Activated CD8-positive, alpha-beta memory T cell treated with anti-CD3 and anti-CD28 coated beads, Interleukin-2, amount 10 ng/mL, durations not matched to agents 7 days and 5 days (primary cell): Measurements from ENCODE around the gene OLFML2A. TPM values are rescaled to one million over a fixed set of nuclear protein-coding genes. Genes with fewer than 3 reads are reported as not detected.
"Not testable (repeated sequence)": the region's sequence is repeated elsewhere in the genome, so short reads cannot be mapped to it uniquely, and the experiment has no call there.

Source experiments
- ATAC-seq: fragments of 150-1000 bp; cut with Tn5 transposase; one replicate; pipeline ENCODE4 v1.10.0; 2021; ENCODE audit warnings: moderate library complexity
- CTCF ChIA-PET: fragments of 350-600 bp; sonication (Branson Sonifier 250); formaldehyde crosslinking; loops from one replicate; lab custom pipeline; 2021; ENCODE audit warnings: antibody characterized with exemption; lab: Charles Lee
- DNase-seq: peaks from one replicate; pipeline ENCODE4 v3.0.0-alpha.2; 2020
- H3K27ac Mint-ChIP-seq: one replicate; pipeline ENCODE4 v1.8.0; 2021; ENCODE audit warnings: mild to moderate bottlenecking, mixed read lengths
- H3K27me3 Mint-ChIP-seq: one replicate; pipeline ENCODE4 v1.8.0; 2021; ENCODE audit warnings: mixed read lengths
- H3K36me3 Mint-ChIP-seq: one replicate; pipeline ENCODE4 v1.8.0; 2021; ENCODE audit warnings: mild to moderate bottlenecking, mixed read lengths
- H3K4me1 Mint-ChIP-seq: one replicate; pipeline ENCODE4 v1.8.0; 2021; ENCODE audit warnings: mixed read lengths
- H3K4me3 Mint-ChIP-seq: one replicate; pipeline ENCODE4 v1.8.0; 2021; ENCODE audit warnings: mild to moderate bottlenecking, moderate library complexity, mixed read lengths
- H3K9me3 Mint-ChIP-seq: one replicate; pipeline ENCODE4 v1.8.0; 2022; ENCODE audit warnings: low read depth, mixed read lengths
- total RNA-seq, 2 experiments: library from RNA; stranded (reverse); gene quantifications; one replicate each; pipeline ENCODE4 v1.2.3, GENCODE V29; 2021

OLFML2A gene
- total RNA-seq, 2 experiments from 2014 or later, result not detected

GRCh38 chr9:124771867-124772679 is 4.9 kb upstream of the OLFML2A start:
- DNase-seq, result peak; percentile 55
- CTCF ChIA-PET, result interaction anchor here (0.6 to 13.1 kb wide), 26 partner anchors 9 to 601 kb away, joined by 3 to 380 read pairs (median 4); partner anchors contain the start of genes ARPC5L, HSPA5, RPL35 and SCAI
- Mint-ChIP-seq H3K4me3 (peak overlapping the region; percentile 78), H3K9me3 (no peaks in the 10 kb centered on the region), H3K36me3 (no peaks in the 10 kb centered on the region), H3K27me3 (peaks cover 63% of the 10 kb centered on the region), H3K4me1 (peaks cover 50% of the 10 kb centered on the region), H3K27ac (peak overlapping the region; percentile 82)
- ATAC-seq, result no peak

DNA sequence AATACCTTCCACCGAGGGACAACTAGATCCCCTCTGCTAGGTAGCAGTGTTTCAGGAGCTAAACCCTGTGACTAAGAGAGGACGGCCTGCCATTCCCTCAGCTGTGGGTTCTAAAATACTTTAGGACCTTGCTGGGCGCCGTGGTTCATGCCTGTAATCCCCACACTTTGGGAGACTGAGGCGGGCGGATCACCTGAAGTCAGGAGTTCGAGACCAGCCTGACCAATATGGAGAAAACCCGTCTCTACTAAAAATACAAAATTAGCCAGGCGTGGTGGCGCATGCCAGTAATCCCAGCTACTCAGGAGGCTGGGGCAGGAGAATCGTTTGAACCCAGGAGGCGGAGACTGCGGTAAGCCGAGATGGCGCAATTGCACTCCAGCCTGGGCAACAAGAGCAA is 4.1 kb upstream of the OLFML2A start:
- DNase-seq, H3K9me3 Mint-ChIP-seq, ATAC-seq, H3K36me3 Mint-ChIP-seq, H3K27ac Mint-ChIP-seq: not testable (repeated sequence)
- Mint-ChIP-seq H3K27me3 (peaks cover 61% of the 10 kb centered on the region), H3K4me3 (peak overlapping the region; percentile 78), H3K4me1 (peaks cover 50% of the 10 kb centered on the region)
- CTCF ChIA-PET, result interaction anchor here (0.7 to 13.1 kb wide), 16 partner anchors 10 to 599 kb away, joined by 3 to 380 read pairs (median 6); partner anchors contain the start of genes ARPC5L, RPL35, SCAI and WDR38

DNA sequence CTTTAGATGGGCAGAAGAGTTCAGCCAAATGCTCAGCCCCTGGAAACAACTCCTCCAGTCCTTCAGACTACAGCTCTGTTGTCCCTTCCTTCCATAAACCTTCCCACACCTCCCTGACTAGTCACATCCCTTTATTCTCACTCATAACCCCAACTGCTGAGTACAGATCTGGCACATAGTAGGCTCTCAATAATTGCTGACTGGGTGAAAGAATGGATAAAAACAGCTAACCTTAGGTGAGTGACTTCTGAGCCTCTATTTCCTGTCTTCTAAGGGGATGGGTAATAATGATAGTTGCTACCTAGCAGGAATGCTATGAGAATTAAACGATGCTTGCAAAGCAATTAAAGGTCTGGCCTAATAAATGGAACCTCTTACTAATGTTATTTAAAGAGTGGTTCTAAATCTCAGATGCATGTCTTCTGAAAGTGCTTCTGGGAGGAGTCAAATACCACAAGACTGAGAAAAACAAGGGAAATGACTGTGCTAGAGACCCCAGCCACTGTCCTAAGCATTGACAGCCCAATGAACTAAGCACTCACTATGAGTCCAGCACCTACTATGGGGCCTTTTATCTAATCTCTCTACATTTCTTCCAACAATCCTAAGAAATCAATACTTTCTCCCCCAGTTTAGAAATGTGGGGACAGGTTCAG is 3.3 kb upstream of the OLFML2A start:
- no peaks in the 10 kb centered on the region for H3K9me3 Mint-ChIP-seq
- no peak for ATAC-seq
- no peaks in the 10 kb centered on the region for H3K36me3 Mint-ChIP-seq
- CTCF ChIA-PET, result interaction anchor here (0.7 to 13.1 kb wide), 18 partner anchors 8 to 598 kb away, joined by 3 to 380 read pairs (median 4); partner anchors contain the start of genes ARPC5L, RPL35 and WDR38
- H3K4me3 Mint-ChIP-seq, result no peak overlapping the region
- DNase-seq, result no peak
- no peak overlapping the region for H3K27ac Mint-ChIP-seq
- H3K27me3 Mint-ChIP-seq, result peaks cover 56% of the 10 kb centered on the region
- H3K4me1 Mint-ChIP-seq, result peaks cover 50% of the 10 kb centered on the region

DNA sequence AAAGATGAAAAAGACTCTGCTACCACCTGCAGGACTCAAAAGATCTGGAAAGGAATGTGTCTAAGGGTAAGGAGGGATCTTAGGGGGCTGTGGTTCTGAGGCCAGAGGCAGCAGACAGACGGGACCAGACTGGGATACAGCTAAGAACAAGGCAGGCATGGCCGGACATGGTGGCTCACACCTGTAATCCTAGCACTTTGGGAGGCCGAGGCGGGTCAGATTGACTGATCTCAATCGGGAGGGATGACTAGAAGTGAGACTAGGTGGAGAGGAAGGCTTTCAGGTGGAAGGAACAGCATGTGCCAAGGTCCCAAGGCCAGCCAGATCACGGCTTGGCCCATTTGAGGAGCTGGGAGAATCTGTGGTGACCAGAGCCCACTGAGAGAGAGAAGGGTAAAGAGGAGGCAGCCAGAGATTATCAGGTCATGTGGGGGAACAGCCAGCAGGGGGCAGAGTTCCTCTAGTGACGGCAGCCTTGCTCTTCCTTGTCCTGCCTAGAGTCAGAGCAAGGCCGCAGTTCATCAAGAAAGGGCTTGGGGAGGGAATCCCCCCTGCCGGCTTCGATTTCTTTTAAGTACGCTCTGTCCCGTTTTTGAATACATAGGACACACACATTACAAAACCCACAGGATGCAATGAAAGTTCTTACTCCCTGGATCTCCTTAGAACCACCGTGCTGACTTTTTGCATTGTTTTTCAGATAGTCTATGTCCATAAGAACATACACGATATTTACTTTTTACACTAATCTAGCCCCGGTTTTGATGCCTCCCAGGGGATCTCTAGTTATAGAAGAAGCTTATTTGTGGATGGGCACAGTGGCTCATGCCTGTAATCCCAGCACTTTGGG is 2.6 kb upstream of the OLFML2A start:
- CTCF ChIA-PET, result interaction anchor here (0.9 to 13.1 kb wide), 17 partner anchors 8 to 595 kb away, joined by 3 to 380 read pairs (median 4); partner anchors contain the start of genes ARPC5L, SCAI and WDR38
- no peak overlapping the region for H3K4me3 Mint-ChIP-seq
- H3K9me3 Mint-ChIP-seq, result no peaks in the 10 kb centered on the region
- H3K36me3 Mint-ChIP-seq, result no peaks in the 10 kb centered on the region
- H3K4me1 Mint-ChIP-seq, result peaks cover 46% of the 10 kb centered on the region
- H3K27me3 Mint-ChIP-seq, result peaks cover 52% of the 10 kb centered on the region
- DNase-seq (peak; percentile 87), ATAC-seq (no peak)
- H3K27ac Mint-ChIP-seq, result no peak overlapping the region

DNA sequence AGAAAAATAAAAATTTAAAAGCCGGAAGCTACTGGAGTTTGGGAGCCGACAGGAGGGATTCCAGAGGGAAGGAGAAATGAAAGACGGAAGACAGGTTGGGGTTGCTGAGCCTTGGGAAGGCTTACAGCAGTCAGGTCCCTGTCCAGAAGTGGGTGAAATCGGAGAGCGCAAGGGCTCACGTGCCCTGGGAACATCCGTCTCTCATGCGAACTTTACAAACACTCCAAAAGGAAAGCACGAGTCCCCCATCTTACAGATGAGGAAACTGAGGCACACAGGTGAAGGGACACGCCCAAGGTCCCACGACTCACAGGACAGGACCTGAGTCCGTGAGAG is 347 bp upstream of the OLFML2A start:
- H3K27me3 Mint-ChIP-seq, result peaks cover 40% of the 10 kb centered on the region
- H3K4me1 Mint-ChIP-seq, result peaks cover 34% of the 10 kb centered on the region
- CTCF ChIA-PET, result interaction anchor here (1.1 to 13.1 kb wide), 6 partner anchors 8 to 84 kb away, joined by 4 to 380 read pairs (median 6); partner anchors contain the start of gene WDR38
- ATAC-seq (no peak), DNase-seq (no peak)
- no peaks in the 10 kb centered on the region for H3K9me3 Mint-ChIP-seq
- peak overlapping the region; percentile 63 for H3K4me3 Mint-ChIP-seq
- H3K36me3 Mint-ChIP-seq, result no peaks in the 10 kb centered on the region
- no peak overlapping the region for H3K27ac Mint-ChIP-seq

DNA sequence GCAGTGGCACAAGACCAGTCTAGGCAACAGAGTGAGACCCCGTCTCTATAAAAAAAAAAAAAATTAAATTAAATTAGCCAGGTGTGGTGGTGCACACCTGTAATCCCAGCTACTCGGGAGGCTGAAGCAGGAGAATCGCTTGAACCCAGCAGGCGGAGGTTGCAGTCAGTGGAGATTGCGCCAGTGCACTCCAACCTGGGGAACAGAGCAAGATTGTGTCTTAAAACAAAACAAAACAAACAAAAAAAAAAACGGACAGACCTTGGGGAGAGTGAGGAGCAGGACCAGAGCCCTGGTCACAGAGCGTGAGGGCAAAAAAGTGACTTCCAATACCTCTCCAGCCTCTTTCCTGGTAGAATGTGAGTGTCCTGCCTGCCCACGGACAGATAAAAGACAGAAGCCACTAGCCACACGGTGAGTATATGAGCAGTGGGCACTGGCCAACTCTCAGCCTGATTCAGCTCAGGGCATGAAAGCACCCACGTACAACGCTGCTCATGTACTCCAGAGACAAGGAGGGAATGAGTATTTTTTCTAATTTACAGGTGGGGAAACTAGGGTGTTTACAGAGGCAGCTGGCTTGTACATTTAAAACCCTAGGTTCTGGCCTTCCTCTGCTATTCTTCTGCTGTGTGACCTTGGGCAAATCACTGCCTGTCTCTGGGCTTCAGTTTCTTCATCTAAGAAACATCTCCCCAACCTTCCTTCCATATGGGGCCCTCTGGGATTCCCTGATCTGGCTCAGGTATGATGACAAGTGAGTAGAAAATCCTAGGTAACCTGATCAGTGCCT is 1.8 kb downstream of the OLFML2A start:
- H3K27ac Mint-ChIP-seq, result no peak overlapping the region
- no peak overlapping the region for H3K4me3 Mint-ChIP-seq

GRCh38 chr9:124779368-124780059 is 2.6 kb downstream of the OLFML2A start:
- peaks cover 28% of the 10 kb centered on the region for H3K27me3 Mint-ChIP-seq
- H3K9me3 Mint-ChIP-seq, result no peaks in the 10 kb centered on the region
- ATAC-seq, result no peak
- H3K4me3 Mint-ChIP-seq, result no peak overlapping the region
- H3K36me3 Mint-ChIP-seq, result no peaks in the 10 kb centered on the region
- peaks cover 10% of the 10 kb centered on the region for H3K4me1 Mint-ChIP-seq
- CTCF ChIA-PET, result interaction anchor here (0.7 to 13.1 kb wide), 3 partner anchors 56 to 560 kb away, joined by 3 to 380 read pairs (median 3); partner anchors contain the start of gene WDR38
- DNase-seq, result peak; percentile 35
- no peak overlapping the region for H3K27ac Mint-ChIP-seq

More for the DNA sequence above, 1.8 kb downstream of the OLFML2A start:
- CTCF ChIA-PET, result interaction anchor here (0.7 to 13.1 kb wide), 3 partner anchors 55 to 561 kb away, joined by 3 to 380 read pairs (median 3); partner anchors contain the start of gene WDR38
- ATAC-seq (no peak), DNase-seq (peak; percentile 35)
- Mint-ChIP-seq H3K36me3 (no peaks in the 10 kb centered on the region), H3K27me3 (peaks cover 29% of the 10 kb centered on the region), H3K9me3 (no peaks in the 10 kb centered on the region), H3K4me1 (peaks cover 17% of the 10 kb centered on the region)

DNA sequence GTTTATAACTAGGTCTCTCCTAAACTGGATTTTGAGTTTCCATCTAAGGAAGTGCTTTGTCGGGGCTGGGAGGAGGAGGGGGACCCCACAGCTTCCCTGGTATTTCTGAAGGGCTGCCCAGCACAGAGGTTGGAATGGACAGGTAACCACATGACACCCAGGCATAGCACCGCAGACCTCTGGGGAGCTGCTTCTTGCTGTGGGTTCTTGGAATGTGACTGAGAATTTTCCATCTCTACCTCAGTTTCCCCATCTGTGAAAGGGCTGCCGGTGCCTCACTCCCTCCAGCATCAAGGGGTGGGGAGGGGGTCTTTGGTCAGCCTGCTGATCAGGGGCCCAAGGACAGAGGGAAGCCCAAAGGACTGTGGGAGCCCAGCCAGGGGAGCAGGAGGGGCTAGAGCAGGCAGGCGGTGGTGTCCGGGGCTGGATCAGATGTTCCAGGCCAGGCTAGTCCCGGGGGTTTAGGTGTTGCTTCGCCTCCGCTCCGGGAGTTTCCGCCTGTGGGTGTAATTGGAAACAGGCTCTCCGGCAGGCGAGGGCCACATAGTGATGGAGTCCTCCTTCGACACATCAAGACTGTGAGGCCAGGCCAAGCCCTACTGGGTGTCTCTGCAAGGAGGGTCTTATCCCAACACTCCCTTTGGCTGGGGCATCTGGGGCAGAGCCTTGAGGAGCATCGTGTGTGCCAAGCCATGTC is 3.3 kb downstream of the OLFML2A start:
- Mint-ChIP-seq H3K27me3 (peaks cover 25% of the 10 kb centered on the region), H3K36me3 (no peaks in the 10 kb centered on the region), H3K4me3 (no peak overlapping the region), H3K27ac (no peak overlapping the region), H3K4me1 (peaks cover 8% of the 10 kb centered on the region), H3K9me3 (no peaks in the 10 kb centered on the region)
- CTCF ChIA-PET, result interaction anchor here (1.0 to 13.1 kb wide), 2 partner anchors 56 to 70 kb away, joined by 3 to 380 read pairs; partner anchors contain the start of gene WDR38
- ATAC-seq (no peak), DNase-seq (peak; percentile 37)

DNA sequence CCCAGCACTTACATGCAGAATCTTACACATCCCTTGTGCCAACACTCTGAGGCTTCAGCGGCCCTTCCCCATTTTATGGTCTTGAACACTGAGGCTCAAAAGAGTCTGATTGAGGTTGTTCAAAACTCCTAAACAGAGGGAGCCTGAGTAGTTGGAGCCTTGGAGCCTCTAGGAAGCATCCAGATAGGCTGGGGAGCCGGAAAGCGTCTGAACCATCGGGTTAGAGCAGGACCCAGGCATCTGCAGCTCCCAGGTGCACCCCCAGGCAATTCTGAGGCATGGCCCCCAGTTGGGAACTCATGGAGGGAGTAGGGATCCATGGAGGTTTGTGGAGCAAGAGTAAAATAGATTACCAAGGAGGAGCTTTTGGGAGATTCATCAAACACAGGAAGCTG is 3.8 kb downstream of the OLFML2A start:
- peaks cover 8% of the 10 kb centered on the region for H3K4me1 Mint-ChIP-seq
- ATAC-seq (no peak), DNase-seq (no peak)
- no peaks in the 10 kb centered on the region for H3K9me3 Mint-ChIP-seq
- H3K27me3 Mint-ChIP-seq, result peaks cover 21% of the 10 kb centered on the region
- no peaks in the 10 kb centered on the region for H3K36me3 Mint-ChIP-seq
- CTCF ChIA-PET, result interaction anchor here (13.1 kb wide), 1 partner anchor 70 kb away, joined by 380 read pairs; the partner anchor contains the start of gene WDR38
- no peak overlapping the region for H3K4me3 Mint-ChIP-seq
- H3K27ac Mint-ChIP-seq, result no peak overlapping the region

- no peak for ATAC-seq
These were observed 5.2 kb downstream of the OLFML2A start for GRCh38 chr9:124781967-124782660.

More at GRCh38 chr9:124781967-124782660, 5.2 kb downstream of the OLFML2A start:
- CTCF ChIA-PET, result interaction anchor here (2.5 kb wide), 1 partner anchor 71 kb away, joined by 11 read pairs; the partner anchor contains the start of gene WDR38
- DNase-seq, result peak; percentile 26
- Mint-ChIP-seq H3K4me3 (no peak overlapping the region), H3K27ac (no peak overlapping the region), H3K36me3 (no peaks in the 10 kb centered on the region), H3K9me3 (no peaks in the 10 kb centered on the region), H3K27me3 (peaks cover 11% of the 10 kb centered on the region), H3K4me1 (no peaks in the 10 kb centered on the region)
